ENCODE results near the gene ADAM29.

DNA sequence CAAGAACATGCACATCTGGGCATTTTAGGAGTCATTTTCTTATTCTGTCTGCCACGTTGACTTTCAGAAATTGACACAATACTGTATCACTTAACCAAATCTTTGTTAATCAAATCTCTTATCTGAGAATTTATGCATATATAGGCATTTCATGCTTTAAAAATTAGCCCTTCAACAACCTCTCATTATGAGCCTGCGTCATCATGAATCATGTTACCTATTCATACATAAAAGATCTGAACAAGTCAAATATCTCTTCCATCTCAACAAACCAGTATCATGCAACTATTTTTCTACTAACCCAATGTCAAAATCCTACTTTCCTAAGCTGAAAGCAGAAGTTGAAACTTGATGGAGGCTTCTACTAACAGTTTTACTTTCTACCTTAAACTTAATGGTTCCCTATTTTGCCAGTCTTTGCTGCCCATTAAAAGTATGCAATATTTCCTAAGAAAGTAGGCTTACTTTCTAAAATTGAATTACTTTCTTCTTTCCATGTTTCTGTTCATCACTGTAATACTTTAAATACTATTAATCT lies 1.8 kb downstream of the ADAM29 start:
- TF ChIP-seq EZH2phosphoT487 (IDR thresholded peaks at IDR 0.05; ENCODE audit: borderline replicate concordance), result no peak
- TF ChIP-seq, protein P1, sequence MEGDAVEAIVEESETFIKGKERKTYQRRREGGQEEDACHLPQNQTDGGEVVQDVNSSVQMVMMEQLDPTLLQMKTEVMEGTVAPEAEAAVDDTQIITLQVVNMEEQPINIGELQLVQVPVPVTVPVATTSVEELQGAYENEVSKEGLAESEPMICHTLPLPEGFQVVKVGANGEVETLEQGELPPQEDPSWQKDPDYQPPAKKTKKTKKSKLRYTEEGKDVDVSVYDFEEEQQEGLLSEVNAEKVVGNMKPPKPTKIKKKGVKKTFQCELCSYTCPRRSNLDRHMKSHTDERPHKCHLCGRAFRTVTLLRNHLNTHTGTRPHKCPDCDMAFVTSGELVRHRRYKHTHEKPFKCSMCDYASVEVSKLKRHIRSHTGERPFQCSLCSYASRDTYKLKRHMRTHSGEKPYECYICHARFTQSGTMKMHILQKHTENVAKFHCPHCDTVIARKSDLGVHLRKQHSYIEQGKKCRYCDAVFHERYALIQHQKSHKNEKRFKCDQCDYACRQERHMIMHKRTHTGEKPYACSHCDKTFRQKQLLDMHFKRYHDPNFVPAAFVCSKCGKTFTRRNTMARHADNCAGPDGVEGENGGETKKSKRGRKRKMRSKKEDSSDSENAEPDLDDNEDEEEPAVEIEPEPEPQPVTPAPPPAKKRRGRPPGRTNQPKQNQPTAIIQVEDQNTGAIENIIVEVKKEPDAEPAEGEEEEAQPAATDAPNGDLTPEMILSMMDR (conservative IDR thresholded peaks at IDR 0.05; ENCODE audit: low read length), result no peak

Data from Loucy (cell line).